Medulla oblongata (tissue), 1 donor: Measurements from ENCODE around the gene SRRM4.
"Not testable (repeated sequence)": the region's sequence is repeated elsewhere in the genome, so short reads cannot be mapped to it uniquely, and the experiment has no call there.

Experiments used
- DNase-seq: peaks from one replicate; pipeline ENCODE4 v3.0.0-alpha.2; 2015; ENCODE audit errors: extremely low spot score

SRRM4 gene

GRCh38 chr12:119069147-119069642 is 87.9 kb downstream of the SRRM4 start:
- DNase-seq, result no peak

DNA sequence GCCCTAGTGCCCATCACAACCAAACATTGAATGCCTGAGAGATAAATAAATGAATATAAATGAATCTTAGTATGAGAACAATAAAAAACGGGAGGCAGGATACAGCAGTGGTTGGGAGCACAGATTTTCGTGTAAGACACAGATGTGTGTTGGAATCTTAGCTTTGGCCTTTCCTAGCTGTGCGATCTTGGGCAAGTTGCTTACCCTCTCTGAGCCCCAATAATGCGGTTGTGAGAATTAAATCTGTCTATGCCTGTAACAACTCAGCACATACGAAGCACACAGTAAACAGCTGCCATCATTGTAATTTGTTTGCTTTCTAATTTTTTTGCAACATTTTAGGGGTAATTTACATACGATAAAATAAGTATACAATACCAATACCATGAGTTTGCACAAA is 89.8 kb downstream of the SRRM4 start:
- no peak for DNase-seq

GRCh38 chr12:119071638-119072231 is 90.4 kb downstream of the SRRM4 start:
- DNase-seq, result no peak

DNA sequence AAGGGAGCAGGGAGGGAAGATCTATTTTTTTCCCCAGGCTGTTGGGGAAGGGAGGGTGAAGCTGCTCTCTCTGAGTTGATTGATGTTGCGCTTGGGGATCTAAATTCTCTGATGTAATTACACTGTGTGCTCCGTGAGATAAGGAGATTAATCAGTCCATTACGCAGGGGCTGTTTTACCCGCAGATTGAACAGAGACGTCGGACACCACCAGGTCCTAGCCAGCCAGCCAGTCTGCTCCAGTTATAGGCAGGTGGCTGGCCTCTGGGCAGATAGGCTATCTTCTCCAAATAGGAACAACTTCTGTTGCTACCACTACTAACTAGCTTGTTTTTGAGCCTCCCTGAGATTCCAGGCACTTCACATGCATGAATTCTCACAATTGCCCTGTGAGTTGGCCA is 91.1 kb downstream of the SRRM4 start:
- DNase-seq, result no peak

DNA sequence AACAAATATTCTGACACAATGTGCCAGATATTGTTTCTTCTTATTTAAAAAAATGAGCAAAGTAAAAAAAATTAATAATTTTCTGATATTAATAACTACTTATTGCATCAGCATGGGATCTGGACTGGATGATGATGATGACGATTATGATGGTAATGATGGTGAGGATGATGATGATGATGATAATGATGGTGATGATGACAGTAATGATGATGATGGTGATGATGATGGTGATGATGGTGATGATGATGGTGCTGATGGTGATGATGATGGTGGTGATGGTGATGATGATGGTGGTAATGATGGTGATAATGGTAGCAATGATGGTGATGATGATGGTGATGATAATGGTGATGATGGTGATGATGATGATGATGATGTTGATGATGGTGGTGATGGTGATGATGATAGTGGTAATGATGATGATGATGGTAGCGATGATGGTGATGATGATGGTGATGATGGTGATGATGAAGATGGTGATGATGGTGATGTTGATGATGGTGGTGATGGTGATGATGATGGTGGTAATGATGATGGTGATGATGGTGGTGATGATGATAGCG is 94.0 kb downstream of the SRRM4 start:
- DNase-seq, result no peak

DNA sequence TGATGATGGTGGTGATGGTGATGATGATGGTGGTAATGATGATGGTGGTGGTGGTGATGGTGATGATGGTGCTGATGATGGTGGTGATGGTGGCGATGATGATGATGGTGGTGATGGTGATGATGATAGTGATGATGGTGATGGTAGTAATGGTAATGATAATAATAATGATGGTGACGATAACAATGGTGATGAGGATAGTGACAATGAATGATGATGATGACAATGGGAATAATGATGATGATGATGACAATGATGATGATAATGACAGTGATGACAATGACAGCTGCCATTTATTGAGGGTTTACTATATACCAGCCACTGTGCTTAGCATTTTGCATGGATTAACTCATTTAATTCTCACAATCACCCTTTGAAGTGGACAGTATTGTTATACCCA is 94.6 kb downstream of the SRRM4 start:
- no peak for DNase-seq

- DNase-seq, result no peak
These were observed 98.2 kb downstream of the SRRM4 start for GRCh38 chr12:119079530-119079929.

DNA sequence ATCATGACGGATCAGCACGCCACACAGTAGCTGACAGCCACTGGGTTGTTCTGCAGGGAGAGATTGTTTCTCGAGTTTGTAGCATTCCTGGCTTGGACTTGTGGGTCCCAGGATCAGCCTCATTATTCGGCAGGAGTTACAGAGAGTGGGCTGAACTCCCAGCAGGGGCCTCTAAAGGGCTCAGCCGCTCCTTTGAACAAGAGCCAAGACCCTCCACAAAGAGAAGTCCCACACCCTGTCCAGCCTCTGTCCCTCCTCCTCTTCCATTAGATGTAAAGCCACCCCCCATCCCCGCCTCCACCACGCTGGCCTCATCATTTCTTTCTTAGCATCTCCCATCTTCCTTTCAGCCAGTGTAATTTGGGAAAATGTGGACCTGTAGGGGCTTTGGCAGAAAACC is 100.7 kb downstream of the SRRM4 start:
- DNase-seq, result no peak

DNA sequence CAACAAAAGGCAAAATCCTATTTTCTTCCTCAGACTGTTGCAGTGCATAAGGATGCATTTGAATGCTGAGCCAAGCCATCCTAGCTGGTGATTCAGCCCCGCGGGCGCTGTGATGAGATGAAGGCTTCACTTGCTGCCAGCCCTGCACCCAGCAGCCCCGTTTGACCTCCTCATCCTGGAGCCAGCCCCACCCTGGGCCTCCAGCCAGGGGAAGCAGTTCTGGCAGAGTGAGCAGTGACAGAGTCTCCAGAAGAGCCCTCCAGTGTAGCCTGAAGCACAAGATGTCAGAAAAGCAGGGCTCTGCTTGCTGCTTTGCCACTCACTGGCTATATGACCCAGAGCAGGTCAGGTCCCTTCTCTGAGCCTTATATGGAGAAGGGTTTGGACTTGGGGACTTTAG is 101.2 kb downstream of the SRRM4 start:
- peak; percentile 14 for DNase-seq

DNA sequence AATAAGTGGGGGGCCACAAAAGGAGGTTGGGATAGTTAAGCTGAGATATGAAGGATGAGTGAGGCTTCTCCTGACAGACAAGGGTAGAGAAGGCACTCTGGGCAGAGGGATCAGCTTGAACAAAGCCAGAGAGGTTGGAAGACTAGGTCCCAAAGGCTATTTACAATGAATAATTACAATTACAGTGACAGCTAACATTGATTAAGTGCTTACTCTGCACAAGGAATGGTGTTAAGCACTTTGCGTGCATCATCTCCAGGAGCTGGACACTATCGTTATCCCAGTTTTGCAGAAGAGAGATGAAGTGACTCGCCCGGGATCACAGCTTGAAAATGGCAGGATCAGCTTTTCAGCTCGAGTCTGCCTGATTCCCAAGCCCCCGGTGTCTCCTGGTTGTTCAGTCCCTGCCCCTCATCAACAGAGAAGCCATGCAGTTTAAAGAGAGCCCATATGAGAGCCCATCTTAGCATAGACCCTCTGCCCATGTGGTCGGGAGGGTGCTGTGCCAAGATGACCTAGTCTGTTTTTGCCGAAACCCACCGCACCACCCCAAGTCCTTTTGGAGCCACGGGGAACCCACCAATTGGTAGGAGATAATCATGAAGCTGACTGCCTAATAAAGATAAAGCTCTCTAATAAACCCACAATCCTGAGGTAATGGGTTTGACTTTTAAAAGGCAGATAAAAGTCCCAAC is 107.5 kb downstream of the SRRM4 start:
- no peak for DNase-seq

DNA sequence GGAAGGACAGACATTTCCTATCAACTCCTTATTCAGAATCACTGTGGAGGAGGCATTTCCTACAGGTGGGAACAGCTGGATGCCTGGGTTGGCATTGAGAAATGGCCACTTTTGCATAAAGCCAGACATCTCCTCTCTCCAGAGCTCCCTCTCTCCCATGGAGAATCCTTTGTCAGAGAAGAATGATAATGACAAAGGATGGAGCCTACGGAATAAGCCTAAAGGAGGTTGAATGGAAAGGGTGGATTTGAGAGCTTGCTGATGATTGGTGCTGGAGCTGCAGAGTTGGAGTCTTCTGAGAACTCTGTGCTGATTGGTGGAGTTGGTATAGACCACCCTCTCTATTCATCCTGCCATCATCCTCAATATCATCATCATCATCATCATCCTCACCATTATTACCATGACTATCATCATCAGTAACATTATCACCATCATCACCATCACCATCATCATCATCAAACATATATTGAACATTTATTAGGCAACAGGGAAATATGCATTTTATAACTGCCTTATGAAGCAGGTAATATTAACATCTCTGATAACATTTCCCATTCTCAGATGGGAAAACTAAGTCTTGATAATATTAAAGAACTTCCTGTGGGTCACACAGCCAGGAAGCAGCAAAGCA is 108.2 kb downstream of the SRRM4 start:
- no peak for DNase-seq

DNA sequence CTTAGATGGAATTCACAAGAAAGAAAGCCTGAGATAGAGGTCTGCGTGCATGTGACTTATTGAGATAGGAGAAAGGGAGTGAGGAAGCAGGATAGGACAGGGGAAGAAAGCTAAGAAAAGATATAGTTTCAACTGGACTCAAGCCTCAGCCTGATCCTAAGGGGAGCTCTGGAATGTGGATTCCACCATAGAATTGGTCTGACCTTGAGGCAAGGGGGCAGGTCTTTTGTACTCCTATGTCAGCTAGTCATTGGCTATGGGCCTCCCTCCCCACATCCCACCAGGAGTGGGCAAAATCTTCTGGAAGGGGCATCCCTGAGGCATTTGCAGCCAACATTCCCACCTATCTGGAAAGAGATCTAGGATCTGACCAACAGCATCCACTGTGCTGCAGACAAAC is 108.9 kb downstream of the SRRM4 start:
- DNase-seq, result no peak

GRCh38 chr12:119090865-119091264 is 109.5 kb downstream of the SRRM4 start:
- DNase-seq, result no peak

DNA sequence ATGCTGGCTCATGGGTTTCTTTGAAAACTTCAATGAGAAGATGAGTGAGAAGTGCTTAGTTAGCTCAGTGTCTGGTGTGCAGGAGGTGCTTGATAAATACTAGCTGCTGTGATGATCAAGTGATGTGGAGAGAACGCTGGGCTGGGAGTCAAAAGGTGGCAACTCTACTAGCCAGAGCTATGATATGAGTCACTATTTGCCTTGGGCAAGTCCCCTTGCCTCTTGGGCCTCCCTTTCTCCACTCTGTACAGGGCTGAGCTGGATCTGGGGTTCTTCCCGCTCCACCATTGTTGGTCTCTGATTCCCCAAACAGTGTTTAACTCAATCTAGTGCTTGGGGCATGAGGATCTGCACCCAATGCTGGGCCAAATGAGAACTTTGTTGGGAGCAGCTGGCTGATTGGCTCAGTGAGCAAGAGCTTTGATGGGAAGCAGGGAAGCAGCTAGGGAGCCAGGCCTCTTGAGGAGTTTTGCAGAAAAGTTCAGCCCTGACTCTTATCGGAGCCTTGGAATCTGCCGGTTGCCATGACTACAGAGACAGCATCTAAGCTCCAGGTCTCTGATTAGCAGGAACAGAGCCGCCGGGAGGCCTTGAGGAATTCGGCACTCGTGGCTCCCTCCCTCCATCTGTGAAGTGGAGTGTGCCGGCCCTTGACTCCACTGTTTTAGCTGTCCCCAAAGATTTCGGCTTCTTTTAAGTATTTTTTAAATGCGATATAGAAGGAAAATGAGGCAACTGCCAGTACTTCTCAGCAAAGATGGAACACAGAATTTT is 115.3 kb downstream of the SRRM4 start:
- DNase-seq, result no peak

- DNase-seq, result peak; percentile 37
These were observed 119.6 kb downstream of the SRRM4 start for GRCh38 chr12:119100933-119101332.

GRCh38 chr12:119102274-119102673 is 120.9 kb downstream of the SRRM4 start:
- no peak for DNase-seq

DNA sequence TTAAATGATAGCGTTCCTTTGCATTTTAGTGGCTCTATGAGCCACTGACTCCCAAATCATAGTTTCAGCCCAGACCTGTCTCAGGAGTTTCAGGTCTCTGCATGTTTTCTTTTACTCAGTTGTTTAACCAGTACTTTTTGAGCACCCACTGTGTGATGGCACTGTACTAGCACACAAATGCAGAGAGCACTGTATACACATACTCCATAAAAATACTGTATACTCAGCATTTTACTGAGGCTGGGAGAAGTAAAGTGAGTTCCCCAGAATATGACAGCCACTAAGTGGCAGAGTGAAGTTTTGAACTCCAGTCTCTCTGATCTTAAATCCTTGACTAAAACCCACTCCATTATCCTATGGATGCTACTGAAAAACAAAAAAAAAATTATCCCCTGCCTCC is 121.4 kb downstream of the SRRM4 start:
- no peak for DNase-seq

- DNase-seq, result not testable (repeated sequence)
These were observed 123.6 kb downstream of the SRRM4 start for GRCh38 chr12:119104969-119105368.

GRCh38 chr12:119113496-119113986 is 132.2 kb downstream of the SRRM4 start:
- no peak for DNase-seq

DNA sequence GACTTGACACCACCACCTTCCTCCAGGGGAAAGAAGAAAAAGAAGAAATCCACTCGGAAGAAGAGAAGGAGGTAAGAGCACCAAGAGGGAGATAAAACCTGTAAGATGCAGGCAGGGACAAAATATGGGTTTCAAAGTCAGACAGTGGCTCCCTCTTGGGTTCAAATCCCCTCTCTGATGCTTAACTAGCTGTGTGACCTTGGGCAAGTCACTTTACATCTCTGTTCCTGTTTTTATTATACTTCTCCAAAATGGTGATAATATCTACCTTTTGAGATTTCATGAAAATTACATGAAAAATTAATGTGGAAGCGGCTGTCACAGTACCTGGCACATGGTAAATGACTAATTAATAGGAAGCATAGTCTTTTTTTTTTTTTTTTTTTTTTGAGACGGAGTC is 133.0 kb downstream of the SRRM4 start:
- no peak for DNase-seq

DNA sequence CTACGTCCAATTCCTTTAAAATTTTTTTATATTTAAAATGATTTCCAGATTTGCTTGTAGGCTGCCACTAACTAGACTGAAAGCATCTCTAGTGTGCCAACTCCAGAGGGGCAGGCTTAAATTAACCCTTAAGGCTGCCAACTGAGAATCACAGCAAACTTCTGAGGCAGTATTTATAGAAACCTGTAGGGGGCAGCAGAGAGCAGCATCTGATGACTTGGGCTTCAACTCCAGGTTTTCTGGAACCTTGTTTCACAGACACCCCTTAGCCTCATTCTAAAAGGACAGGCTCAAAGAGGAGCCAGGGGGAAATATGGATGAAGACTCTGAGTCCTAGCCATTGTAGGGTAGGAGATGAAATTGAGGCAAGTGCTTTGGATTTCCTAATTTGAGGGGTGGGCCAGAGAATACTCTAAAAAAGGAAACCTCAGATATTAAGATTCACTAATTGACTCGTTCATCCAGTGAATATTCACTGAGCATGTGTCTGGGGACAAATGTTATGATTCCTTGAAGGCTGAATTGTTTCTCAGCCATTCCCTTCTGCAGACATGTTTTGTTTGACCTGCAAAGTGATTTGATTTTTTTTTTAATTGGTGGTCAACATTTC is 134.1 kb downstream of the SRRM4 start:
- DNase-seq, result peak; percentile 70
